ENCODE data around the gene SART3.

The SART3 gene

GRCh38 chr12:108483213-108484059 is 77.5 kb downstream of the SART3 start:
- no peak for TF ChIP-seq CTCF (IDR thresholded peaks at IDR 0.05; ENCODE audit: extremely low read depth, missing control alignments)

GRCh38 chr12:108482717-108483212 is 78.2 kb downstream of the SART3 start:
- DNase-seq (ENCODE audit: low spot score) = no peak
- TF ChIP-seq CTCF (IDR thresholded peaks at IDR 0.05; ENCODE audit: extremely low read depth, missing control alignments) = no peak

More at GRCh38 chr12:108483213-108484059, 77.5 kb downstream of the SART3 start:
- no peak for DNase-seq (ENCODE audit: low spot score)

GRCh38 chr12:108479364-108480070 is 81.5 kb downstream of the SART3 start:
- TF ChIP-seq CTCF (IDR thresholded peaks at IDR 0.05; ENCODE audit: extremely low read depth, missing control alignments) = no peak
- DNase-seq (ENCODE audit: low spot score) = no peak

DNA sequence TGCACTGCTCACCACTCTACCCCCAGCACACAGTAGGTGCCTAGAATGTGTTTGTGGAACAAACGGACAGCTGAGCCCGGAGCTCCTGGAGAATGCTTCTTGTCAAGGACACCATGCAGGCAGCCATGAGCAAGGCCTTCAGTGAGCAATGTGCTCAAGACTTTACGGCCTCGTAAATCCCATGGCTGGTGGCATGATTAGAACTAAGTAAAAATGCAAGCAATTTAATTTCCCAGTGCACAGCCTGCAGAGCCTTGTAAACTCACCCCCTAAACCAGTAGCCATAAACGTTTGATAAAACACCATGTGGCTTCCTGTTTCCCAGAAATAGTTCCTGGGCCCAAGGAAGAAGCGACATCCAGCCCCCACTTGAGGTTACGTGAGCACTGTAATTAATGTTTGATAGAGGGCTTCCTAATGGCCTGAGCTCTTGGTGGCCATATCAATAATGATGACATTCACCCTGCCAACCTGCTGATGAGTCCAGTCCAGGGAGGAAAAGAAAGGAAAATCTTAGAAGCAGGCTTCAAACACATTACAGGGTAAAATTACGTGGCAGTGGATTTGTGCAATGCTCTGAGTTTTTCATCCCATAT is 82.3 kb downstream of the SART3 start:
- DNase-seq (ENCODE audit: low spot score) = no peak
- no peak for TF ChIP-seq CTCF (IDR thresholded peaks at IDR 0.05; ENCODE audit: extremely low read depth, missing control alignments)

DNA sequence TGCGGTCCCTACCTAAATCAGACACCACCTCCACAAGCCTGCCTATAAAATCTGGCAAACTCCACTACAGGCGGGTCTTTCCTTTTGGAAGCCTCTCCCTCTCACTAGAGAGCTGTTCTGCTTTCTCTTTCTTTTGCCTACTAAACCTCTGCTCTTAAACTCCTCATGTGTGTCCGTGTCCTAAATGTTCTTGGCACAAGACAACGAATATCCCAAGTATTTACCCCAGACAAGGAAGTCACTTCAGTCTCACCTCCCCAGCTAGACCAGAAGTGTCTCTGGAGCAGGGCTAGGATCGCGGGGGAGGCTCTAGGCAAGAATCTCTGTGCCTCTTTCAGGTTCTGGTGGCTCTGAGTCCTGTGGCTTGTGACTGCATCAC is 83.1 kb downstream of the SART3 start:
- no peak for DNase-seq (ENCODE audit: low spot score)
- TF ChIP-seq CTCF (IDR thresholded peaks at IDR 0.05; ENCODE audit: extremely low read depth, missing control alignments) = no peak

DNA sequence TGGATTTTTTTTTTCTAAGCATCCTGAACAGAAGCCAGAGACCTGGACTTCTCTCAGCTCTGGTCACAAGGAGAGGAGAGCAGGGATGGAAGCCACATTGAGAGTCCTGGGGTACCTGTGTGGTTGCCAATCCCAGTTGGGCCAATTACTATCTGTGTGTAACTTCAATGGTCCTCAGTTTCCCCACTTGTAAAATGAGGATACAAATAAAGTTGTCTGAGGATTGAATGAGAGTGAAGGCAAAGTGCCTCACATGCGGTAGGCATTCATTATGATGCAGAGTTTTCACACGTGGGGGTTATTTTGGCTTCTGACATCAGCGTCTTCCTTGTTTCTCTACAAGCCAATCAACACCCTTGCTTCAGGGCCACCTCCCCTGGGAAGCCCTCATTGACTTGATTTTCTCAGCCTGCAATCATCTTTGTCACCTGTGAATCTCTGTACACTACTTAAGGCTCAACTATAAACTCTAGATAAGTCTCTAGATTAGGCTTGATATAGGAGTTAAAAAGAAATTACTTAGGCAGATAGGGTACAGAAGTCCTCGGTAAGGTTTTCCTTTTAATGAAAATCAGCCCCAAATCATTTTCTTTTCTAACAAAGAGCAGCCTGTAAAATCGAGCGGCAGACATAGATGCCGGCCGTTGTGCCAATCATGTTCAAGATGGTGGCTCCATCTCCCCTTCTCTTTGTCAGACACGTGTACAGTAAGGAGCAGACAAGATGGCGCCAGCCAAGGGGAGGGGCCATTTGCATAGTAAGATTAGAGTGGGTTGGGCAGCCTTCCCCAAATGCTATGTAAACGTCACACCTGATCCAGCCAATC is 83.7 kb downstream of the SART3 start:
- no peak for DNase-seq (ENCODE audit: low spot score)

More for the DNA sequence above, 83.7 kb downstream of the SART3 start:
- no peak for TF ChIP-seq CTCF (IDR thresholded peaks at IDR 0.05; ENCODE audit: extremely low read depth, missing control alignments)

Data from GM20000 (cell line).